ENCODE measurements around the gene ADD3.

The ADD3 gene

GRCh38 chr10:109997233-109997632 lies 10.6 kb upstream of the ADD3 start:
- DNase-seq (ENCODE audit: low read depth, low spot score) = no peak
- no peak overlapping the region for H3K4me3 ChIP-seq (ENCODE audit: low read length)

- no peak for DNase-seq (ENCODE audit: low read depth, low spot score)
- H3K4me3 ChIP-seq (ENCODE audit: low read length) = no peak overlapping the region
These were observed 9.3 kb upstream of the ADD3 start for GRCh38 chr10:109998513-109998912.

- H3K4me3 ChIP-seq (ENCODE audit: low read length) = no peak overlapping the region
These were observed 4.8 kb upstream of the ADD3 start for GRCh38 chr10:110002801-110003523.

GRCh38 chr10:110003524-110003885 lies 4.3 kb upstream of the ADD3 start:
- no peak overlapping the region for H3K4me3 ChIP-seq (ENCODE audit: low read length)
- DNase-seq (ENCODE audit: low read depth, low spot score) = no peak

More at GRCh38 chr10:110002801-110003523, 4.8 kb upstream of the ADD3 start:
- DNase-seq (ENCODE audit: low read depth, low spot score) = no peak

- no peak for DNase-seq (ENCODE audit: low read depth, low spot score)
- H3K4me3 ChIP-seq (ENCODE audit: low read length) = no peak overlapping the region
These were observed 2.1 kb upstream of the ADD3 start for GRCh38 chr10:110005719-110006118.

GRCh38 chr10:110006358-110007160 lies 1.2 kb upstream of the ADD3 start:
- no peak for DNase-seq (ENCODE audit: low read depth, low spot score)
- no peak overlapping the region; the same call in 1 of the 2 replicates for H3K4me3 ChIP-seq (ENCODE audit: low read length)

GRCh38 chr10:110007161-110007700 lies 553 bp upstream of the ADD3 start:
- DNase-seq (ENCODE audit: low read depth, low spot score) = no peak
- peak overlapping the region; percentile 66 for H3K4me3 ChIP-seq (ENCODE audit: low read length)

GRCh38 chr10:110008518-110009339 lies 945 bp downstream of the ADD3 start:
- peak overlapping the region; percentile 66 for H3K4me3 ChIP-seq (ENCODE audit: low read length)
- peak; percentile 33 for DNase-seq (ENCODE audit: low read depth, low spot score)

GRCh38 chr10:110009736-110010475 lies 2.1 kb downstream of the ADD3 start:
- no peak overlapping the region for H3K4me3 ChIP-seq (ENCODE audit: low read length)
- DNase-seq (ENCODE audit: low read depth, low spot score) = peak; percentile 97

GRCh38 chr10:110010486-110011378 lies 2.9 kb downstream of the ADD3 start:
- peak; percentile 32 for DNase-seq (ENCODE audit: low read depth, low spot score)
- no peak overlapping the region for H3K4me3 ChIP-seq (ENCODE audit: low read length)

GRCh38 chr10:110011681-110012080 lies 3.9 kb downstream of the ADD3 start:
- DNase-seq (ENCODE audit: low read depth, low spot score) = no peak
- no peak overlapping the region for H3K4me3 ChIP-seq (ENCODE audit: low read length)

GRCh38 chr10:110013630-110014293 lies 6.0 kb downstream of the ADD3 start:
- H3K4me3 ChIP-seq (ENCODE audit: low read length) = no peak overlapping the region
- no peak for DNase-seq (ENCODE audit: low read depth, low spot score)

GRCh38 chr10:110016039-110016438 lies 8.3 kb downstream of the ADD3 start:
- no peak for DNase-seq (ENCODE audit: low read depth, low spot score)
- no peak overlapping the region for H3K4me3 ChIP-seq (ENCODE audit: low read length)

GRCh38 chr10:110017052-110017451 lies 9.3 kb downstream of the ADD3 start:
- H3K4me3 ChIP-seq (ENCODE audit: low read length) = no peak overlapping the region
- DNase-seq (ENCODE audit: low read depth, low spot score) = no peak

GRCh38 chr10:110017907-110018306 lies 10.1 kb downstream of the ADD3 start:
- no peak for DNase-seq (ENCODE audit: low read depth, low spot score)
- H3K4me3 ChIP-seq (ENCODE audit: low read length) = no peak overlapping the region

- H3K4me3 ChIP-seq (ENCODE audit: low read length) = no peak overlapping the region
- no peak for DNase-seq (ENCODE audit: low read depth, low spot score)
These were observed 12.5 kb downstream of the ADD3 start for GRCh38 chr10:110020265-110020664.

GRCh38 chr10:110022716-110023504 lies 15.1 kb downstream of the ADD3 start:
- no peak for DNase-seq (ENCODE audit: low read depth, low spot score)
- no peak overlapping the region for H3K4me3 ChIP-seq (ENCODE audit: low read length)

Measured in Jurkat, Clone E6-1 (cell line).